ENCODE data around the gene PAK2. TPM values are rescaled to one million over a fixed set of nuclear protein-coding genes. Genes with fewer than 3 reads are reported as not detected.
"Not testable (repeated sequence)": the region's sequence is repeated elsewhere in the genome, so short reads cannot be mapped to it uniquely, and the experiment has no call there.

Gene PAK2
- polyA plus RNA-seq, 3 donors: 10.2 to 29.2 (median 28.2) TPM

GRCh38 chr3:196821806-196822355 lies 82.2 kb downstream of the PAK2 start:
- 81 to 95% (median 84%) methylated on average over 6 of the region's 6 CpGs for WGBS, 3 donors
- no peak overlapping the region for H3K27ac ChIP-seq (ENCODE audit: low read depth, low read length)

- H3K27ac ChIP-seq (ENCODE audit: low read depth, low read length): not testable (repeated sequence)
- WGBS, 3 donors: 94 to 96% (median 94%) methylated on average over 3 of the region's 3 CpGs
Observed at GRCh38 chr3:196829651-196830050, 90.0 kb downstream of the PAK2 start.

- 45 to 64% (median 52%) methylated on average over 8 of the region's 8 CpGs for whole genome bisulfite sequencing, 3 donors
- no peak overlapping the region for H3K27ac ChIP-seq (ENCODE audit: low read depth, low read length)
Observed at GRCh38 chr3:196835086-196835485, 95.4 kb downstream of the PAK2 start.

DNA sequence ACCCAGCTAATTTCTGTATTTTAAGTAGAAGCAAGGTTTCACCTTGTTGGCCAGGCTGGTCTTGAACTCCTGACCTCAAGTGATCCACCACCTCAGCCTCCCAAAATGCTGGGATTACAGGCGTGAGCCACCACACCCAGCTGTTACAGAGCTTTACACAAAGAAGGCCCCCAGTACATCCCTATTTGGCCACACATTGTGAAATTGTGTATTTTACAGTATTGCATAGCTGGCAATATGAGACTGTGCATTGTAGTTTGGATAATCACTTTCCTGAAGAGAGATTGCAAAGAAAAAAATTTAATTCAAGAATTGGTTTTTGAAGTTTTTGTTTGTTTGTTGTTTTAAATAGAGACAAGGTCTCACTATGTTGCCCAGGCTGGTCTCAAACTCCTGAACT lies 97.0 kb downstream of the PAK2 start:
- 72 to 85% (median 80%) methylated on average over 1 of the region's 1 CpG for WGBS, 3 donors
- H3K27ac ChIP-seq (ENCODE audit: low read depth, low read length): not testable (repeated sequence)

DNA sequence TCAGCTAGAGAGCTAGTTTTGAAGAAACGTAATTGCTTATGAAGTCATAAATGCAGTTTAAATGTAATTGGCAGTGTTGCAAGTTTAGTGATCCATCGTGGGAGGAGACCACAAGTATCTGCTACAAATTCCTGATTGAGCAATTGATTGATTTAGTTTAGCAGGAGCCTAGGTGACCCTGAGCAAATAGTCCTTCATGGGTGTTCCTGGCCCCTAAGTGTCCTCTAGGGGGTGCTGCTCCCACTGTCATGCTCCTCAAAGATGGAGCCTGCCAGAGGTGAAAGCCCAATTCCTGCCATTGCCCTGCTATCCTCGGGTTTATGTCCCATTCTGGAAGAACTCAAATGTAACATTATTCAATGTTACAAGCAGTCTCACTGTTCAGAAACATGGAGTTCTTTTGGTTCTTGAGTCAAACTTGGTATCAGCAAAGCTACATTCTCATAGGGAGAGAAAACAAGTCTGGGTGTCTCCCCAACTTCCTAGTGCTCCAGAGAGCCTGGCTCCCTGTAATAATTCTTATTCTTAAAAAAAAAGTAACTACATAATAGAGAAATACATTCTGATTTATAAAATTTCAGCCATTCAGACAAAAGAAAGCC lies 98.3 kb downstream of the PAK2 start:
- H3K27ac ChIP-seq (ENCODE audit: low read depth, low read length): no peak overlapping the region
- 27 to 44% (median 35%) methylated on average over 3 of the region's 3 CpGs for WGBS, 3 donors

GRCh38 chr3:196839351-196839750 lies 99.7 kb downstream of the PAK2 start:
- not testable (repeated sequence) for H3K27ac ChIP-seq (ENCODE audit: low read depth, low read length)
- WGBS, 3 donors: 84 to 88% (median 86%) methylated on average over 6 of the region's 6 CpGs

GRCh38 chr3:196842567-196843434 lies 103.1 kb downstream of the PAK2 start:
- 70 to 75% (median 73%) methylated on average over 17 of the region's 17 CpGs for WGBS, 3 donors

GRCh38 chr3:196843435-196844110 lies 103.9 kb downstream of the PAK2 start:
- 73 to 85% (median 84%) methylated on average over 9 of the region's 9 CpGs for WGBS, 3 donors
- H3K27ac ChIP-seq (ENCODE audit: low read depth, low read length): no peak overlapping the region

More at GRCh38 chr3:196842567-196843434, 103.1 kb downstream of the PAK2 start:
- no peak overlapping the region for H3K27ac ChIP-seq (ENCODE audit: low read depth, low read length)

DNA sequence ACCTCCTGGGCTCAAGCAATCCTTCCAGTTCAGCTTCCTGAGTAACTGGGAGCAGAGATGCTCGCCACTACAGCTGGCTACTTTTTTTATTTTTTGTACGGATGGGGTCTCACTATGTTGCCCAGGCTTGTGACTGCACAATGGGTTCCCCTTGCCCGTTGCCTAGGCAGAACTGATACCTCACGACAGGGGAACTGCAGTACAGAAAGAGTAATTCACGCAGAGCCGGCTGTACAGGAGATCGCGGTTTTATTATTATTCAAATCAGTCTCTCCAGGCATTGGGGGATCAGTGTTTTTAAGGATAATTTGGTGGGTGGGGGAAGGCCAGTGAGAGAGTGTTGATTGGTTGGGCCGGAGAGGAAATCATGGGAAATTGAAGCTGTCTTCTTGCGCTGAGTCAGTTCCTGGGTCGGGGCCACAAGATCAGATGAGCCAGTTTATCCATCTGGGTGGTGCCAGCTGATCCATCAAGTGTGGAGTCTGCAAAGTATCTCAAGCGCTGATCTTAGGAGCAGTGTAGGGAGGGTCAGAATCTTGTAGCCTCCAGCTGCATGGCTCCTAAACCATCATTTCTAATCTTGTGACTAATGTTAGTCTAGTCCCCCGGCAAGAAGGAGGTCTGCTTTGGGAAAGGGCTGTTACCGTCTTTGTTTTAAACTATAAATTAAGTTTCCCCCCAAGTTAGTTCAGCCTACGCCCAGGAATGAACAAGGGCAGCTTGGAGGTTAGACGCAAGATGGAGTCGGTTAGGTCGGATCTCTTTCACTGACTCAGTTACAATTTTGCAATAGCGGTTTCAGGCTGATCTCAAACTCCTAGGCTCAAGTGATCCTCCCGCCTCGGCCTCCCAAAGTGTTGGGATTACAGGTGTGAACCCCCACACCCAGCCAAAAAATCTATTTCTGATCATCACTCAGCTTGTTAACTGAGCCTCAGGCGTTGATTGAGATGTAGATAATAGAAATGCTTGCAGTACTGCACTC lies 104.9 kb downstream of the PAK2 start:
- H3K27ac ChIP-seq (ENCODE audit: low read depth, low read length): not testable (repeated sequence)
- WGBS, 3 donors: 85 to 88% (median 86%) methylated on average over 20 of the region's 22 CpGs

- WGBS, 3 donors: 75 to 91% (median 88%) methylated on average over 4 of the region's 4 CpGs
- not testable (repeated sequence) for H3K27ac ChIP-seq (ENCODE audit: low read depth, low read length)
Observed at GRCh38 chr3:196848375-196848774, 108.7 kb downstream of the PAK2 start.

GRCh38 chr3:196849180-196849741 lies 109.6 kb downstream of the PAK2 start:
- WGBS, 3 donors: 79 to 85% (median 79%) methylated on average over 11 of the region's 11 CpGs
- H3K27ac ChIP-seq (ENCODE audit: low read depth, low read length): no peak overlapping the region

GRCh38 chr3:196863000-196863399 lies 123.3 kb downstream of the PAK2 start:
- H3K27ac ChIP-seq (ENCODE audit: low read depth, low read length): not testable (repeated sequence)
- 94% methylated on average over 8 of the region's 8 CpGs for WGBS, 3 donors

DNA sequence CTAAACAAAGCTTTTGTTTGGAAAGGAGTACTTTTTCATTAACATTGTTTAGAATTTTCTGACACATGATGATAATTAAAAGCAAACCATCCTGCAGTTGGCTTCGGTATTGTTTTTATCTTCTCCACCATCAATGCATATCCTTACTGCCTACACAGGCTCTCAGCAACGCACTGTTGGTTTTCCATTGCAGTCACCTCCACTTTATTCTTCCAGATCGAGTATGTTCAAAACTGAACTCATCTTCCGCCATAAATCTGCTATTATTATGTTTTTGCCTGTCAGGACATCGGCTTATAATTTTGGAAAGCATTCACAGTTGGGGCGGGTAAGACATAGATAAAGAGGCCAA lies 127.5 kb downstream of the PAK2 start:
- no peak overlapping the region for H3K27ac ChIP-seq (ENCODE audit: low read depth, low read length)
- WGBS, 3 donors: 21 to 37% (median 37%) methylated on average over 6 of the region's 6 CpGs

DNA sequence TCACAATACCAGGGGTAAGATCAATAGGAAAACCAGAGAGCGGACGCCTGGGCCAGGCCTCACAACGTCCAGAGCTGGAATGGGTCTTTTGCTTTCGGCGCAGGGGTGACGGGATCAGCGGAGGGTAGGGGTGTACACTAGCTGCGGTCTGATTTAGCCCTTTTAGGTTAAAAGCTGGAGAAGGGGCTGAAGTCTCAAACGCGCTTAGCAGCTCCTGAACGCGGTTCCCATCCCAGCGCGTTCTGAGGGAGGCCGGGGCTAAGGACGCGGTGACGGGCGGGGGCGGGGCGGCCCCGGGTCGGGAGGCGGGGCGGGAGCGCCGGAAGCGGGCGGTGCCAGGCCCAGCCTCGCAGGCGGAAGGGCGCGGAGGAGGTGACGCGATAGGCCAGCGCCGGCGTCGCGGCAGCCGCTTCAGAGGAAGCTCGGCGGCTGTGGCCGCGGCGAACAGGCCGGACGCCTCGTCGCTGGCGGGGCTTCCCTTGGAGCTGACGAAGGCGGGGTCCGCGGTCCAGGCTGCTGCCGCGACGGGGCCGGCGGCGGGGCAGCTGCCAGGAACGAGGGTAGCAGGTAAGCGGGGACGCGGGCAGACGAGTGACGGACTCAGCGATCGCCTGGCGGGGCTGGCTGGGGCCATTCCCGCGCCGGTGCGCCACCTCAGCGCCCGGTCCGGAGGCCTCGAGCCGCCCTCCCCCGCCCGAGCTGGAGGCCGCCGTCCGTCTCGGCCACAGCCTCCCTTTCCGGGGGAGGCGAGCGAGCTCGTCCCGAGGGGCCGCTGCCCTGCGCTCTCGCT lies 128.0 kb downstream of the PAK2 start, which contains the start of gene SENP5:
SENP5 (plus strand) TSS at position 414 of the 790 bp plus-strand sequence. CDS start 17,262 bp downstream, outside the sequence.
- 1% methylated on average over 62 to 93 of the region's 93 CpGs for WGBS, 3 donors
- peak within 1 kb of the TSS; percentile 86 for H3K27ac ChIP-seq (ENCODE audit: low read depth, low read length)

- 0% methylated on average over 24 to 29 of the region's 29 CpGs for WGBS, 3 donors
- H3K27ac ChIP-seq (ENCODE audit: low read depth, low read length): peak overlapping the region; percentile 86
Observed at GRCh38 chr3:196868297-196868661, 128.6 kb downstream of the PAK2 start.

DNA sequence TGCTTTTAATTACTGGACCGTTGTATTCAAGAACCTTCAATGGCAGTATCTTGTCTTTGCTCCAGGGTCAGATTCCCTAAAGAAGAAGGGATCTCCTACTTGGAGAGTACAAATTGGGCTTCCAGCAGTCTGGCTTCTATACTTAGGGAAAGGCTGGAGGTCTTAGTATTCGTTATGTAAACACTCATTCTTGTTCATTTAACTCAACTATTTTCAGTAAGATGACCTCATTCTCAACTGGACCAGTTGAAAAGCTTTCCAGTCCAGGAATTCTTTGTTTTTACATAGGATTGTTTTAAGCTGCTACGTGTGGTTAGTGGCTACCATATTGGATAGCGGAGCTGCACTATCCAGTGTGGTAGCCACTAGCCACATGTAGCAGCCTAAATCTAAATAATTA lies 132.7 kb downstream of the PAK2 start:
- no peak overlapping the region for H3K27ac ChIP-seq (ENCODE audit: low read depth, low read length)
- 83 to 95% (median 91%) methylated on average over 4 of the region's 4 CpGs for WGBS, 3 donors
